Measurements from ENCODE around the gene ICAM2. TPM values are rescaled to one million over a fixed set of nuclear protein-coding genes. Genes with fewer than 3 reads are reported as not detected.
A peak's percentile ranks its signal among the peaks of the same experiment; 100 is the strongest.

Gene ICAM2
- total and polyA plus RNA-seq, 2 donors (not counting 1 experiment from before 2014, with no cell fraction given), result 48.7 to 149 TPM

DNA sequence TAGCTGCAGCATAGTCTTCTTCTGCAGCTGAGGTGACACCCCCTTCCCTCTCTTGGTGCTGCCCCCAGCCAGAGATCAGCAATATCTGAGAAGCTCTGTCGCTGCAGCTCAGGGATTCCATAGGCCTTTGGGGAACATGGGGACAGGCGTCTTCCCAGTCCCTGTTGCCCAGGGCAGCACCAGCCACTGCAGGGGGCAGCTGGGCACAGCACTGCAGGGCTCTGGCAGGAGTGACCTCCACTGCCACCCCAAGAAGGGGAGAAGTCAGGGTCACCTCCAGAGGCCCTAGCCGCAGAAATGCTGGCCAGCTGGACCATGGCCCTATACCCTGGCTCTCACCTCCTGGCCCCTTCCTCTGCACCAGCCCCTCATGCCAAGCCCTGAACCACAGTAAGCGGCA, 64.6 kb downstream of the ICAM2 start:
- intact Hi-C loops (cut with micrococcal nuclease), result no loop called here
- H3K4me2 ChIP-seq (replicated peaks; ENCODE audit: low read depth, low read length, poor library complexity, severe bottlenecking), result no peak overlapping the region
- DNase-seq, result no peak
- no peak overlapping the region for H3K9ac ChIP-seq (ENCODE audit: low read length)
- no peaks in the 10 kb centered on the region for H3K79me2 ChIP-seq (ENCODE audit: control insufficient read depth, insufficient read depth, low read length)
- H3K27ac ChIP-seq (ENCODE audit: low read length in 2 of 2), result no peak overlapping the region
- peak overlapping the region; percentile 80 for H3K27ac Mint-ChIP-seq
- peaks cover 32 to 49% of the 10 kb centered on the region in 2 donors for H3K4me1 ChIP-seq (ENCODE audit: control insufficient read depth in 2 of 2, insufficient read depth in 2 of 2, low read length in 2 of 2)
- ATAC-seq (ENCODE audit: low read depth), result no peak
- H3K36me3 ChIP-seq (replicated peaks in 1 of 2; ENCODE audit: control extremely low read depth in 1 of 2, control insufficient read depth in 1 of 2, extremely low read depth in 1 of 2, insufficient read depth in 2 of 2, low read length in 1 of 2), result no peaks in the 10 kb centered on the region
- H2AFZ ChIP-seq (ENCODE audit: insufficient read depth, low read depth, low read length, poor library complexity, severe bottlenecking), result no peak overlapping the region
- H3K4me3 Mint-ChIP-seq, result no peak overlapping the region
- no peaks in the 10 kb centered on the region for H3K27me3 Mint-ChIP-seq
- WGBS (ENCODE audit: insufficient coverage), result 97% methylated on average over 2 of the region's 4 CpGs
- H3K4me3 ChIP-seq (ENCODE audit: control extremely low read depth in 1 of 5, extremely low read depth in 1 of 5, insufficient read depth in 1 of 5, low read depth in 2 of 5, low read length in 4 of 5), result no peak overlapping the region
- no peaks in the 10 kb centered on the region for H3K27me3 ChIP-seq (replicated peaks in 1 of 4; ENCODE audit: control extremely low read depth in 1 of 4, control insufficient read depth in 3 of 4, insufficient read depth in 4 of 4, low read length in 3 of 4)
- ChIA-PET CTCF (interaction anchor here (1.2 to 14.6 kb wide), 7 partner anchors 9 to 178 kb away, joined by 3 to 504 read pairs (median 16); partner anchors contain the start of genes CD79B, CSHL1, GH1 and ICAM2), POLR2A (interaction anchor here (1.2 to 1.3 kb wide), 2 partner anchors 9 to 12 kb away, joined by 3 to 4 read pairs; no protein-coding TSS in a partner anchor)
- no peaks in the 10 kb centered on the region for H4K20me1 ChIP-seq (ENCODE audit: control insufficient read depth, insufficient read depth, low read length, poor library complexity, severe bottlenecking)
- H3K9me3 Mint-ChIP-seq (ENCODE audit: insufficient read depth), result no peaks in the 10 kb centered on the region
- TF ChIP-seq, protein P1, sequence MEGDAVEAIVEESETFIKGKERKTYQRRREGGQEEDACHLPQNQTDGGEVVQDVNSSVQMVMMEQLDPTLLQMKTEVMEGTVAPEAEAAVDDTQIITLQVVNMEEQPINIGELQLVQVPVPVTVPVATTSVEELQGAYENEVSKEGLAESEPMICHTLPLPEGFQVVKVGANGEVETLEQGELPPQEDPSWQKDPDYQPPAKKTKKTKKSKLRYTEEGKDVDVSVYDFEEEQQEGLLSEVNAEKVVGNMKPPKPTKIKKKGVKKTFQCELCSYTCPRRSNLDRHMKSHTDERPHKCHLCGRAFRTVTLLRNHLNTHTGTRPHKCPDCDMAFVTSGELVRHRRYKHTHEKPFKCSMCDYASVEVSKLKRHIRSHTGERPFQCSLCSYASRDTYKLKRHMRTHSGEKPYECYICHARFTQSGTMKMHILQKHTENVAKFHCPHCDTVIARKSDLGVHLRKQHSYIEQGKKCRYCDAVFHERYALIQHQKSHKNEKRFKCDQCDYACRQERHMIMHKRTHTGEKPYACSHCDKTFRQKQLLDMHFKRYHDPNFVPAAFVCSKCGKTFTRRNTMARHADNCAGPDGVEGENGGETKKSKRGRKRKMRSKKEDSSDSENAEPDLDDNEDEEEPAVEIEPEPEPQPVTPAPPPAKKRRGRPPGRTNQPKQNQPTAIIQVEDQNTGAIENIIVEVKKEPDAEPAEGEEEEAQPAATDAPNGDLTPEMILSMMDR (IDR thresholded peaks at IDR 0.05), result no peak
- TF ChIP-seq EZH2 (IDR thresholded peaks at IDR 0.05; ENCODE audit: borderline replicate concordance, insufficient read depth, low read depth, low read length, poor library complexity, severe bottlenecking), result no peak
- H3K4me1 Mint-ChIP-seq, result peaks cover 30% of the 10 kb centered on the region
- no peaks in the 10 kb centered on the region for H3K9me3 ChIP-seq (ENCODE audit: control extremely low read depth in 1 of 3, control insufficient read depth in 2 of 3, insufficient read depth in 1 of 3, low read length in 2 of 3)

DNA sequence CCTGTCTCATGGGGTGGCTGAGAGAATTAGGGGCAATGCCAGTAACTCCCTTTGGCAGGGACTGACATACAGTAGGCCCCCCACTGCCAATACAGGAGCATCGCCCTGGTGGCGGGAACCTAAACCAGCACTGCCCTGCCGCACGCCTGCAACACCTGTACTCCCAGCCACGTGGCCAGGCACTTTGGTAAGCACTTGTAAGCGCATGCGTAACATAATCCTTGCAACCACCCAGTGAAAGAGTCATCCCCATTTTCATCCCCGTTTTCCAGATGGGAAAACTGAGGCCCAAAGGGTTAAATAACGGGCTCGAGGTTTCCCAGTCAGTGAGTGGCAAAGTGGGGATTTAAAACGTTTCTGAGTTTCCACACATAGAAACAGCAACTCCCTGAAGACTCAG, 65.2 kb downstream of the ICAM2 start:
- ChIA-PET POLR2A (interaction anchor here (1.2 to 1.3 kb wide), 3 partner anchors 9 to 20 kb away, joined by 3 to 5 read pairs (median 4); no protein-coding TSS in a partner anchor), CTCF (interaction anchor here (1.2 to 14.6 kb wide), 10 partner anchors 9 to 179 kb away, joined by 3 to 504 read pairs (median 19); partner anchors contain the start of genes CD79B, CSHL1, GH1 and ICAM2)
- H3K4me2 ChIP-seq (replicated peaks; ENCODE audit: low read depth, low read length, poor library complexity, severe bottlenecking), result no peak overlapping the region
- H2AFZ ChIP-seq (ENCODE audit: insufficient read depth, low read depth, low read length, poor library complexity, severe bottlenecking), result no peak overlapping the region
- Mint-ChIP-seq H3K4me1 (peaks cover 31% of the 10 kb centered on the region), H3K27ac (peak overlapping the region; percentile 96), H3K4me3 (peak overlapping the region; percentile 15), H3K27me3 (no peaks in the 10 kb centered on the region), H3K9me3 (ENCODE audit: insufficient read depth) (no peaks in the 10 kb centered on the region)
- ATAC-seq (ENCODE audit: low read depth) (no peak), DNase-seq (peak; percentile 19)
- no peak overlapping the region for H3K9ac ChIP-seq (ENCODE audit: low read length)
- H3K79me2 ChIP-seq (ENCODE audit: control insufficient read depth, insufficient read depth, low read length), result no peaks in the 10 kb centered on the region
- H4K20me1 ChIP-seq (ENCODE audit: control insufficient read depth, insufficient read depth, low read length, poor library complexity, severe bottlenecking), result no peaks in the 10 kb centered on the region
- intact Hi-C loops (cut with micrococcal nuclease), result no loop called here
- peaks cover 36 to 52% of the 10 kb centered on the region in 2 donors for H3K4me1 ChIP-seq (ENCODE audit: control insufficient read depth in 2 of 2, insufficient read depth in 2 of 2, low read length in 2 of 2)
- no peaks in the 10 kb centered on the region for H3K36me3 ChIP-seq (replicated peaks in 1 of 2; ENCODE audit: control extremely low read depth in 1 of 2, control insufficient read depth in 1 of 2, extremely low read depth in 1 of 2, insufficient read depth in 2 of 2, low read length in 1 of 2)
- H3K27ac ChIP-seq (ENCODE audit: low read length in 2 of 2), result peak overlapping the region; percentile 79 to 82
- TF ChIP-seq, protein P1 (IDR thresholded peaks at IDR 0.05), result peak; percentile 6
- TF ChIP-seq EZH2 (IDR thresholded peaks at IDR 0.05; ENCODE audit: borderline replicate concordance, insufficient read depth, low read depth, low read length, poor library complexity, severe bottlenecking), result no peak
- H3K9me3 ChIP-seq (ENCODE audit: control extremely low read depth in 1 of 3, control insufficient read depth in 2 of 3, insufficient read depth in 1 of 3, low read length in 2 of 3), result no peaks in the 10 kb centered on the region
- WGBS (ENCODE audit: insufficient coverage), result 82% methylated on average over 7 of the region's 11 CpGs
- H3K4me3 ChIP-seq (ENCODE audit: control extremely low read depth in 1 of 5, extremely low read depth in 1 of 5, insufficient read depth in 1 of 5, low read depth in 2 of 5, low read length in 4 of 5), result no peak overlapping the region
- H3K27me3 ChIP-seq (replicated peaks in 1 of 4; ENCODE audit: control extremely low read depth in 1 of 4, control insufficient read depth in 3 of 4, insufficient read depth in 4 of 4, low read length in 3 of 4), result no peaks in the 10 kb centered on the region
